IMR-90 (cell line): ENCODE data around the gene ADCY2. TPM values are rescaled to one million over a fixed set of nuclear protein-coding genes. Genes with fewer than 3 reads are reported as not detected.

Source experiments
- ATAC-seq: fragments of 200-7000 bp; cut with Tn5 transposase; 2 replicates; pipeline ENCODE4 v1.9.1; 2020; ENCODE audit warnings: low read depth, mild to moderate bottlenecking, moderate library complexity
- BruUV-seq: library from RNA; stranded (reverse); fragments of 400-500 nt; replicated peaks from 2 replicates; lab custom pipeline; 2021; lab: Mats Ljungman, UMichigan
- CTCF ChIA-PET: fragments of 300-600 bp; formaldehyde crosslinking; extraction: SDS; loops from one replicate; lab custom pipeline; 2021; ENCODE audit warnings: antibody characterized with exemption; lab: Yijun Ruan, JAX
- POLR2A ChIA-PET: fragments of 300-600 bp; sonication (Branson Sonifier 250); formaldehyde crosslinking; loops from one replicate; lab custom pipeline; 2022; ENCODE audit warnings: antibody characterized with exemption; ENCODE audit not compliant: unreplicated experiment; lab: Charles Lee
- DNase-seq: peaks from one replicate; pipeline ENCODE4 v3.0.0; 2013
- H2AFZ ChIP-seq: replicated peaks from 2 replicates; pipeline ENCODE3; 2013; ENCODE audit warnings: low read length, mild to moderate bottlenecking; ENCODE audit not compliant: poor library complexity
- H2AK5ac ChIP-seq: 2 replicates; pipeline ENCODE4 v1.6.1; 2013; ENCODE audit warnings: low read depth, low read length, inconsistent platforms
- H2AK9ac ChIP-seq: replicated peaks from 2 replicates; pipeline ENCODE3; 2013; ENCODE audit warnings: mild to moderate bottlenecking, low read depth, low read length, moderate library complexity; ENCODE audit not compliant: poor library complexity
- H2BK120ac ChIP-seq: 2 replicates; pipeline ENCODE4 v1.6.1; 2013; ENCODE audit warnings: low read depth, low read length, inconsistent platforms
- H2BK15ac ChIP-seq: 3 replicates; pipeline ENCODE4 v1.6.1; 2013; ENCODE audit warnings: low read depth, low read length, inconsistent platforms
- H2BK20ac ChIP-seq: 2 replicates; pipeline ENCODE4 v1.6.1; 2013; ENCODE audit warnings: low read depth, mild to moderate bottlenecking, inconsistent platforms, low read length, moderate library complexity
- H2BK5ac ChIP-seq: 2 replicates; pipeline ENCODE4 v1.6.1; 2013; ENCODE audit warnings: mild to moderate bottlenecking, low read depth, low read length, inconsistent platforms; ENCODE audit not compliant: poor library complexity, severe bottlenecking
- H3K14ac ChIP-seq: replicated peaks from 2 replicates; pipeline ENCODE4 v1.6.1; 2013; ENCODE audit warnings: low read depth, low read length, inconsistent platforms
- H3K18ac ChIP-seq: 2 replicates; pipeline ENCODE4 v1.6.1; 2013; ENCODE audit warnings: low read depth, low read length, control low read depth
- H3K23ac ChIP-seq: 2 replicates; pipeline ENCODE4 v1.6.1; 2013; ENCODE audit warnings: low read depth, low read length, inconsistent platforms
- H3K27ac ChIP-seq: 2 replicates; pipeline ENCODE4 v1.5.1; 2013; ENCODE audit warnings: mild to moderate bottlenecking, control low read depth, low read length; ENCODE audit not compliant: insufficient read depth
- H3K27me3 ChIP-seq: 2 replicates; pipeline ENCODE4 v1.6.1; 2013; ENCODE audit warnings: low read length; ENCODE audit not compliant: control insufficient read depth, insufficient read depth
- H3K36me3 ChIP-seq: 2 replicates; pipeline ENCODE4 v1.6.1; 2013; ENCODE audit warnings: low read length, mixed read lengths; ENCODE audit not compliant: control insufficient read depth, insufficient read depth
- H3K4ac ChIP-seq: 2 replicates; pipeline ENCODE4 v1.6.1; 2013; ENCODE audit warnings: low read depth, low read length, inconsistent platforms
- H3K4me1 ChIP-seq: 2 replicates; pipeline ENCODE4 v1.6.1; 2013; ENCODE audit warnings: low read length, mixed read lengths; ENCODE audit not compliant: control insufficient read depth, insufficient read depth
- H3K4me2 ChIP-seq: 2 replicates; pipeline ENCODE4 v1.6.1; 2013; ENCODE audit warnings: low read depth, mild to moderate bottlenecking, control low read depth, low read length, moderate library complexity
- H3K4me3 ChIP-seq: 2 replicates; pipeline ENCODE4 v1.5.1; 2013; ENCODE audit warnings: low read depth, mild to moderate bottlenecking, control low read depth, low read length, moderate library complexity; ENCODE audit not compliant: insufficient read depth
- H3K56ac ChIP-seq: 2 replicates; pipeline ENCODE4 v1.6.1; 2013; ENCODE audit warnings: low read length, inconsistent platforms; ENCODE audit not compliant: insufficient read depth; ENCODE audit errors: extremely low read depth
- H3K79me1 ChIP-seq, 2 experiments: 2 replicates each; pipeline ENCODE4 v1.6.1; 2013; ENCODE audit warnings: low read length in 2 of 2, inconsistent platforms in 1 of 2, low read depth in 1 of 2
- H3K9ac ChIP-seq: 2 replicates; pipeline ENCODE4 v1.6.1; 2013; ENCODE audit warnings: low read depth, low read length, control low read depth
- H3K9me1 ChIP-seq: 2 replicates; pipeline ENCODE4 v1.6.1; 2013; ENCODE audit warnings: low read length, inconsistent platforms; ENCODE audit not compliant: insufficient read depth
- H3K9me3 ChIP-seq: 2 replicates; pipeline ENCODE4 v1.6.1; 2013; ENCODE audit warnings: low read length; ENCODE audit not compliant: control insufficient read depth, insufficient read depth
- H4K20me1 ChIP-seq: 2 replicates; pipeline ENCODE4 v1.6.1; 2013; ENCODE audit warnings: low read length, inconsistent platforms; ENCODE audit not compliant: insufficient read depth
- H4K5ac ChIP-seq: 2 replicates; pipeline ENCODE4 v1.6.1; 2013; ENCODE audit warnings: mild to moderate bottlenecking, low read depth, low read length, control low read depth
- H4K8ac ChIP-seq, 2 experiments: 2 replicates each; pipeline ENCODE4 v1.6.1; 2013; ENCODE audit warnings: low read depth in 2 of 2, low read length in 2 of 2, control low read depth in 1 of 2, inconsistent platforms in 1 of 2
- H4K91ac ChIP-seq: 2 replicates; pipeline ENCODE4 v1.6.1; 2013; ENCODE audit warnings: low read depth, low read length, inconsistent platforms; ENCODE audit not compliant: insufficient read depth
- BHLHE40 ChIP-seq: fragments of 150-350 bp; IDR thresholded peaks from 2 replicates; pipeline ENCODE4 v1.6.1; 2016; ENCODE audit warnings: mild to moderate bottlenecking, low read depth, low read length
- CEBPB ChIP-seq: IDR thresholded peaks from 2 replicates; pipeline ENCODE4 v1.6.1; 2012; ENCODE audit warnings: low read depth, low read length, improper control_type of control experiment
- CHD1 ChIP-seq: IDR thresholded peaks from 2 replicates; pipeline ENCODE4 v1.6.1; 2012; ENCODE audit warnings: low read depth, low read length, improper control_type of control experiment
- CTCF ChIP-seq: conservative IDR thresholded peaks from 2 replicates; pipeline ENCODE4 v1.5.1; 2012; ENCODE audit warnings: mild to moderate bottlenecking, low read depth, low read length, improper control_type of control experiment
- ELK1 ChIP-seq: fragments of 150-350 bp; IDR thresholded peaks from 2 replicates; pipeline ENCODE4 v1.6.1; 2016; ENCODE audit warnings: low read depth, mild to moderate bottlenecking, low read length, moderate library complexity, borderline replicate concordance
- FOS ChIP-seq: fragments of 150-350 bp; IDR thresholded peaks from 2 replicates; pipeline ENCODE4 v1.6.1; 2016; ENCODE audit warnings: low read depth, low read length
- MAFK ChIP-seq: IDR thresholded peaks from 2 replicates; pipeline ENCODE4 v1.6.1; 2012; ENCODE audit warnings: low read depth, low read length, improper control_type of control experiment
- MAZ ChIP-seq: IDR thresholded peaks from 2 replicates; pipeline ENCODE4 v1.6.1; 2012; ENCODE audit warnings: low read depth, mild to moderate bottlenecking, low read length, improper control_type of control experiment, moderate library complexity, borderline replicate concordance
- MXI1 ChIP-seq: IDR thresholded peaks from 2 replicates; pipeline ENCODE4 v1.6.1; 2012; ENCODE audit warnings: low read depth, mild to moderate bottlenecking, low read length, moderate library complexity, borderline replicate concordance
- NFE2L2 ChIP-seq: fragments of 150-350 bp; IDR thresholded peaks from 2 replicates; pipeline ENCODE4 v1.6.1; 2016; ENCODE audit warnings: low read depth, mild to moderate bottlenecking, low read length
- POLR2A ChIP-seq: IDR thresholded peaks from 2 replicates; pipeline ENCODE4 v1.6.1; 2012; ENCODE audit warnings: mild to moderate bottlenecking, low read depth, low read length
- RAD21 ChIP-seq: IDR thresholded peaks from 2 replicates; pipeline ENCODE4 v1.6.1; 2012; ENCODE audit warnings: low read length, improper control_type of control experiment
- RCOR1 ChIP-seq: IDR thresholded peaks from 2 replicates; pipeline ENCODE4 v1.6.1; 2012; ENCODE audit warnings: mild to moderate bottlenecking, low read length, improper control_type of control experiment; ENCODE audit not compliant: insufficient replicate concordance
- RFX5 ChIP-seq: IDR thresholded peaks from 2 replicates; pipeline ENCODE4 v1.8.0; 2012; ENCODE audit warnings: low read depth, mild to moderate bottlenecking, low read length, moderate library complexity
- SMC3 ChIP-seq: fragments of 150-350 bp; IDR thresholded peaks from 2 replicates; pipeline ENCODE4 v1.6.1; 2016; ENCODE audit warnings: low read depth, mild to moderate bottlenecking, antibody characterized with exemption, low read length, moderate library complexity
- USF2 ChIP-seq: fragments of 150-350 bp; IDR thresholded peaks from 2 replicates; pipeline ENCODE4 v1.6.1; 2017; ENCODE audit warnings: mild to moderate bottlenecking, antibody characterized with exemption, low read length, low read depth
- WGBS, 2 experiments: methylation state at CpG; one replicate each; pipeline versions ENCODE4 v1.1.5 to v1.1.7; 2013; ENCODE audit warnings: missing lambda C conversion rate in 2 of 2; ENCODE audit not compliant: insufficient read length in 1 of 2; ENCODE audit errors: extremely low coverage in 2 of 2; 5-methylcytosine and 5-hydroxymethylcytosine counted together
- dilution Hi-C: fragments of 300-500 bp; cut with HindIII; formaldehyde crosslinking; loops from one replicate; pipeline ENCODE4 v1.14.3; 2018; ENCODE audit warnings: low sequenced_read_pairs; ENCODE audit not compliant: unreplicated experiment
- in situ Hi-C: fragments of 300-500 bp; cut with MboI; formaldehyde crosslinking; loops from 3 replicates; pipeline ENCODE4 v1.14.3; 2019; ENCODE audit warnings: low sequenced_read_pairs, inconsistent platforms, mixed read lengths
- intact Hi-C: fragments of 100-400 bp; cut with micrococcal nuclease; formaldehyde crosslinking; loops from 2 replicates; pipeline ENCODE4 v1.10.0; 2022
- polyA plus RNA-seq, 3 experiments: library from polyadenylated mRNA; depleted of rRNA; stranded (reverse); fragments of >200 nt; gene quantifications; 2 replicates each; pipeline ENCODE4 v1.2.3, GENCODE V29; 2012; ENCODE audit warnings: low replicate concordance in 1 of 3
- total RNA-seq: library from RNA; depleted of rRNA; stranded (reverse); fragments of >200 nt; gene quantifications from 2 replicates; pipeline ENCODE4 v1.2.3, GENCODE V29; 2012

ADCY2 gene
- total and polyA plus RNA-seq, 2 of the 4 experiments (the other 2 are of a cell fraction): not detected

GRCh38 chr5:7776442-7776841, 380.5 kb downstream of the ADCY2 start:
- Histone ChIP-seq H2AK5ac (no peak overlapping the region), H4K20me1 (no peaks in the 10 kb centered on the region), H2AFZ (no peak overlapping the region), H3K56ac (no peak overlapping the region), H2BK120ac (no peak overlapping the region), H2BK20ac (no peak overlapping the region), H3K9me1 (no peaks in the 10 kb centered on the region), H2BK15ac (no peak overlapping the region), H2BK5ac (no peak overlapping the region), H3K36me3 (no peaks in the 10 kb centered on the region), H4K8ac (no peak overlapping the region), H3K27ac (no peak overlapping the region), H3K79me1 (no peaks in the 10 kb centered on the region), H3K14ac (no peak overlapping the region), H2AK9ac (no peak overlapping the region), H3K23ac (no peak overlapping the region), H3K9me3 (0 out of 2 replicates have a peak, but pooled peaks cover 3% of the 10 kb centered on the region), H3K4ac (no peak overlapping the region), H4K5ac (no peak overlapping the region), H3K4me1 (no peaks in the 10 kb centered on the region), H4K91ac (no peak overlapping the region), H3K4me2 (no peak overlapping the region), H3K18ac (no peak overlapping the region), H3K9ac (no peak overlapping the region), H3K4me3 (no peak overlapping the region), H3K27me3 (no peaks in the 10 kb centered on the region)
- in situ Hi-C loops: no loop called here
- DNase-seq (no peak), ATAC-seq (no peak)
- TF ChIP-seq RAD21 (no peak), RFX5 (no peak), USF2 (no peak), MXI1 (no peak), CEBPB (no peak), MAZ (no peak), RCOR1 (no peak), ELK1 (no peak), NFE2L2 (no peak), BHLHE40 (no peak), POLR2A (no peak), CHD1 (no peak), SMC3 (no peak), FOS (no peak), CTCF (no peak), MAFK (no peak)
- WGBS, 2 experiments: no CpG with 5 or more reads among the region's 4 CpGs
- intact Hi-C loops: no loop called here
- CTCF ChIA-PET: no interaction called here
- POLR2A ChIA-PET: no interaction called here
- no TSS peak for BruUV-seq
- dilution Hi-C loops: no loop called here
